H1 (cell line): ENCODE results near the gene STARD13. TPM values are rescaled to one million over a fixed set of nuclear protein-coding genes. Genes with fewer than 3 reads are reported as not detected.

ENCODE experiments used
- CTCF ChIA-PET: fragments of 300-600 bp; sonication (Branson Sonifier 250); formaldehyde crosslinking; loops from one replicate; lab custom pipeline; 2021; ENCODE audit not compliant: partially characterized antibody; lab: Charles Lee
- POLR2A ChIA-PET: fragments of 300-600 bp; sonication (Branson Sonifier 250); formaldehyde crosslinking; loops from one replicate; lab custom pipeline; 2021; ENCODE audit warnings: inconsistent platforms; ENCODE audit not compliant: partially characterized antibody; lab: Charles Lee
- DNase-seq, 2 experiments: peaks; one replicate each; pipeline versions ENCODE4 v3.0.0 to v3.0.0-alpha.2; 2010 to 2022; ENCODE audit warnings: low spot score in 2 of 2, low read depth in 1 of 2, mixed read lengths in 1 of 2
- FAIRE-seq: peaks from 2 replicates; lab custom pipeline; 2011; peaks lifted over from hg19 to GRCh38; lab: Jason Lieb, UNC
- H2AFZ ChIP-seq: 2 replicates; pipeline ENCODE4 v1.8.1; 2012; ENCODE audit warnings: low read length, inconsistent platforms
- H2AK5ac ChIP-seq: 2 replicates; pipeline ENCODE4 v1.6.1; 2013; ENCODE audit warnings: low read depth, low read length
- H2BK120ac ChIP-seq: replicated peaks from 2 replicates; pipeline ENCODE3; 2013; ENCODE audit warnings: low read depth, low read length, inconsistent platforms
- H2BK12ac ChIP-seq: 2 replicates; pipeline ENCODE4 v1.6.1; 2013; ENCODE audit warnings: low read depth, low read length
- H2BK15ac ChIP-seq: 2 replicates; pipeline ENCODE4 v1.6.1; 2013; ENCODE audit warnings: low read length
- H2BK20ac ChIP-seq: 2 replicates; pipeline ENCODE4 v1.6.1; 2013; ENCODE audit warnings: low read length
- H2BK5ac ChIP-seq: 2 replicates; pipeline ENCODE4 v1.6.1; 2013; ENCODE audit warnings: low read depth, low read length
- H3K14ac ChIP-seq: 2 replicates; pipeline ENCODE4 v1.6.1; 2013; ENCODE audit warnings: inconsistent platforms; ENCODE audit not compliant: insufficient read length
- H3K18ac ChIP-seq: 2 replicates; pipeline ENCODE4 v1.6.1; 2013; ENCODE audit warnings: low read length; ENCODE audit errors: extremely low read depth
- H3K23ac ChIP-seq: 2 replicates; pipeline ENCODE4 v1.6.1; 2013; ENCODE audit warnings: inconsistent platforms; ENCODE audit not compliant: insufficient read length
- H3K23me2 ChIP-seq: 2 replicates; pipeline ENCODE4 v1.6.1; 2013; ENCODE audit warnings: low read depth, low read length
- H3K27ac ChIP-seq: 2 replicates; pipeline ENCODE4 v1.6.1; 2011; ENCODE audit warnings: low read depth, low read length, inconsistent platforms
- H3K27me3 ChIP-seq, 4 experiments: replicated peaks in 1 of 4; 1 replicate in 1 of 4; 2 replicates in 3 of 4; pipeline versions ENCODE4 v1.6.1 to v1.8.1; 2011 to 2013; ENCODE audit warnings: low read length in 3 of 4, mild to moderate bottlenecking in 3 of 4, inconsistent platforms in 2 of 4, mixed read lengths in 2 of 4, moderate library complexity in 1 of 4; ENCODE audit not compliant: control insufficient read depth in 3 of 4, insufficient read depth in 3 of 4; ENCODE audit errors: extremely low read depth in 1 of 4
- H3K36me3 ChIP-seq, 4 experiments: 2 replicates each; pipeline versions ENCODE4 v1.6.1 to v1.8.1; 2011 to 2013; ENCODE audit warnings: mild to moderate bottlenecking in 4 of 4, low read length in 3 of 4, moderate library complexity in 2 of 4, control low read depth in 1 of 4, inconsistent platforms in 1 of 4; ENCODE audit not compliant: insufficient read depth in 4 of 4, control insufficient read depth in 2 of 4
- H3K4ac ChIP-seq: replicated peaks from 2 replicates; pipeline ENCODE3; 2013; ENCODE audit warnings: low read length, low read depth, mixed read lengths, inconsistent platforms; ENCODE audit not compliant: insufficient read length
- H3K4me1 ChIP-seq, 4 experiments: replicated peaks in 1 of 4; 1 replicate in 1 of 4; 2 replicates in 3 of 4; pipeline versions ENCODE4 v1.6.1 to v1.8.1; 2011 to 2013; ENCODE audit warnings: low read length in 3 of 4, inconsistent platforms in 2 of 4, mixed read lengths in 1 of 4; ENCODE audit not compliant: insufficient read depth in 4 of 4, control insufficient read depth in 3 of 4
- H3K4me2 ChIP-seq, 2 experiments: 2 replicates each; pipeline versions ENCODE4 v1.6.1 to v1.8.1; 2011 to 2013; ENCODE audit warnings: low read depth in 2 of 2, low read length in 2 of 2, control low read depth in 1 of 2, inconsistent platforms in 1 of 2, mild to moderate bottlenecking in 1 of 2; ENCODE audit not compliant: insufficient read depth in 1 of 2
- H3K4me3 ChIP-seq, 4 experiments: fragments of 200-600, 300-600 bp in 1 of 4; sonication (generic), shearing (Covaris generic), sonication (Bioruptor Twin) in 1 of 4; 2 replicates each; pipeline versions ENCODE4 v1.5.1 to v1.8.1; 2011 to 2016; ENCODE audit warnings: low read length in 4 of 4, low read depth in 3 of 4, control low read depth in 2 of 4, inconsistent platforms in 2 of 4, mild to moderate bottlenecking in 2 of 4, mixed read lengths in 1 of 4, moderate library complexity in 1 of 4; ENCODE audit not compliant: insufficient read depth in 2 of 4; ENCODE audit errors: extremely low read depth in 1 of 4
- H3K56ac ChIP-seq: replicated peaks from 2 replicates; pipeline ENCODE3; 2013; ENCODE audit warnings: low read depth, mild to moderate bottlenecking, mixed read lengths, low read length, inconsistent platforms; ENCODE audit not compliant: insufficient read length
- H3K79me1 ChIP-seq: 2 replicates; pipeline ENCODE4 v1.6.1; 2013; ENCODE audit warnings: low read depth, low read length, control low read depth
- H3K79me2 ChIP-seq, 2 experiments: 2 replicates each; pipeline versions ENCODE4 v1.6.1 to v1.8.1; 2012 to 2013; ENCODE audit warnings: low read length in 2 of 2, mild to moderate bottlenecking in 2 of 2, inconsistent platforms in 1 of 2; ENCODE audit not compliant: insufficient read depth in 2 of 2, control insufficient read depth in 1 of 2
- H3K9ac ChIP-seq, 4 experiments: replicated peaks in 1 of 4; 1 replicate in 1 of 4; 2 replicates in 3 of 4; pipeline versions ENCODE4 v1.6.1 to v1.8.1; 2011 to 2013; ENCODE audit warnings: low read depth in 3 of 4, low read length in 3 of 4, control low read depth in 2 of 4, mild to moderate bottlenecking in 2 of 4, moderate library complexity in 2 of 4, inconsistent platforms in 1 of 4; ENCODE audit errors: extremely low read depth in 1 of 4
- H3K9me3 ChIP-seq, 2 experiments: 2 replicates each; pipeline versions ENCODE4 v1.6.1 to v1.8.1; 2012 to 2013; ENCODE audit warnings: mild to moderate bottlenecking in 2 of 2, moderate library complexity in 2 of 2, control low read depth in 1 of 2, inconsistent platforms in 1 of 2, low read depth in 1 of 2, low read length in 1 of 2, mixed read lengths in 1 of 2; ENCODE audit not compliant: insufficient read depth in 2 of 2
- H4K20me1 ChIP-seq, 2 experiments: replicated peaks in 1 of 2; 2 replicates each; pipeline versions ENCODE3 to v1.8.1; 2011 to 2013; ENCODE audit warnings: inconsistent platforms in 2 of 2, low read length in 2 of 2, mild to moderate bottlenecking in 1 of 2; ENCODE audit not compliant: insufficient read depth in 2 of 2, control insufficient read depth in 1 of 2
- H4K5ac ChIP-seq: 2 replicates; pipeline ENCODE4 v1.6.1; 2013; ENCODE audit warnings: low read length, low read depth, mixed read lengths, inconsistent platforms; ENCODE audit not compliant: insufficient read length
- H4K8ac ChIP-seq: 2 replicates; pipeline ENCODE4 v1.8.0; 2013; ENCODE audit warnings: mild to moderate bottlenecking, moderate library complexity, low read length, inconsistent platforms; ENCODE audit not compliant: insufficient read depth; ENCODE audit errors: extremely low read depth
- H4K91ac ChIP-seq: replicated peaks from 2 replicates; pipeline ENCODE3; 2013; ENCODE audit warnings: low read length, mixed read lengths, inconsistent platforms; ENCODE audit not compliant: insufficient read length
- EZH2 ChIP-seq: fragments of 200-600 bp; sonication (generic); IDR thresholded peaks from 2 replicates; pipeline ENCODE4 v1.7.1; 2012; ENCODE audit warnings: low read depth, mild to moderate bottlenecking, moderate library complexity, low read length, inconsistent platforms; ENCODE audit not compliant: severe bottlenecking
- HDAC2 ChIP-seq, 2 experiments: fragments of 300-600 bp in 1 of 2; sonication (generic) in 1 of 2; IDR thresholded peaks; 2 replicates each; pipeline ENCODE4 v1.6.1; 2011 to 2012; ENCODE audit warnings: low read depth in 2 of 2, low read length in 2 of 2, mild to moderate bottlenecking in 2 of 2, moderate library complexity in 2 of 2, borderline replicate concordance in 1 of 2, inconsistent platforms in 1 of 2
- RAD21 ChIP-seq, 2 experiments: IDR thresholded peaks in 1 of 2; conservative IDR thresholded peaks in 1 of 2; 2 replicates each; pipeline ENCODE4 v1.6.1; 2011; ENCODE audit warnings: low read depth in 2 of 2, low read length in 2 of 2, improper control_type of control experiment in 1 of 2, inconsistent platforms in 1 of 2, mild to moderate bottlenecking in 1 of 2, moderate library complexity in 1 of 2
- RFX5 ChIP-seq: IDR thresholded peaks from 2 replicates; pipeline ENCODE4 v1.6.1; 2011; ENCODE audit warnings: low read depth, low read length, improper control_type of control experiment, borderline replicate concordance
- RNF2 ChIP-seq: fragments of 200-900, 300-1000 bp; sonication (generic); IDR thresholded peaks from 2 replicates; pipeline ENCODE4 v1.7.1; 2016; ENCODE audit warnings: borderline replicate concordance, low read depth, mild to moderate bottlenecking, antibody characterized with exemption, low read length; ENCODE audit not compliant: poor library complexity, severe bottlenecking; ENCODE audit errors: missing control alignments
- SAP30 ChIP-seq: fragments of 300-600 bp; sonication (generic); IDR thresholded peaks from 2 replicates; pipeline ENCODE4 v1.7.1; 2012; ENCODE audit warnings: low read length, moderate library complexity, mild to moderate bottlenecking, inconsistent platforms; ENCODE audit not compliant: insufficient read depth, insufficient replicate concordance
- SUZ12 ChIP-seq: fragments of 200-600 bp; sonication (generic); IDR thresholded peaks from 2 replicates; pipeline ENCODE4 v1.6.1; 2012; ENCODE audit warnings: mild to moderate bottlenecking, inconsistent platforms, low read length, moderate library complexity, mixed read lengths
- TAF7 ChIP-seq: optimal IDR thresholded peaks from 2 replicates; pipeline ENCODE3; 2011; ENCODE audit warnings: low read depth, mild to moderate bottlenecking, inconsistent platforms, low read length, moderate library complexity, borderline replicate concordance
- TBP ChIP-seq: IDR thresholded peaks from 2 replicates; pipeline ENCODE4 v1.6.1; 2011; ENCODE audit warnings: low read depth, low read length, improper control_type of control experiment
- TCF12 ChIP-seq: IDR thresholded peaks from 2 replicates; pipeline ENCODE4 v1.6.1; 2011; ENCODE audit warnings: low read depth, mild to moderate bottlenecking, low read length
- WGBS, 2 experiments: shearing (Covaris generic) in 1 of 2; methylation state at CpG; one replicate each; pipeline versions ENCODE4 v1.1.6 to v1.1.7; 2013 to 2015; ENCODE audit warnings: low lambda C conversion rate in 2 of 2, mixed read lengths in 2 of 2, inconsistent platforms in 1 of 2, low coverage in 1 of 2, missing lambda C conversion rate in 1 of 2; ENCODE audit not compliant: insufficient replicate concordance in 2 of 2, insufficient coverage in 1 of 2, insufficient read length in 1 of 2; ENCODE audit errors: extremely low coverage in 1 of 2, missing lambda C conversion rate in 1 of 2; 5-methylcytosine and 5-hydroxymethylcytosine counted together
- polyA plus RNA-seq, 7 experiments: library from polyadenylated mRNA; depleted of rRNA in 3 of 7; stranded (reverse) in 5 of 7; unstranded in 2 of 7; fragments of >200 nt in 5 of 7; fragments of 200-250 nt in 2 of 7; gene quantifications; 1 replicate in 5 of 7; 2 replicates in 1 of 7; 4 replicates in 1 of 7; pipeline versions ENCODE4 v1.2.1 to v1.2.3, GENCODE V29; 2011 to 2013; ENCODE audit warnings: missing spikeins in 2 of 7, mixed read lengths in 2 of 7
- total RNA-seq: library from RNA; stranded (reverse); fragmentation: NEBNext Ultra II Directional; extraction: Animal tissue kit (Norgen Biotek cat#: 25700); gene quantifications from 2 replicates; pipeline ENCODE4 v1.2.1, GENCODE V29; 2021

The STARD13 gene
- total and polyA plus RNA-seq, 2 of the 8 experiments (the other 6 are each of a cell fraction or from before 2014, with no cell fraction given), result 0.82 to 2.9 TPM

- no peaks in the 10 kb centered on the region for H3K36me3 ChIP-seq
- no peaks in the 10 kb centered on the region for H3K79me1 ChIP-seq
- H3K4ac ChIP-seq, result no peak overlapping the region
- H2BK5ac ChIP-seq, result no peak overlapping the region
- no peak overlapping the region for H3K18ac ChIP-seq
- H3K79me2 ChIP-seq, result no peaks in the 10 kb centered on the region
- no peak overlapping the region for H2BK20ac ChIP-seq
- no peak overlapping the region for H2BK15ac ChIP-seq
- H2AK5ac ChIP-seq, result no peak overlapping the region
- ChIA-PET POLR2A (no interaction called here), CTCF (interaction anchor here (0.9 kb wide), 1 partner anchor 41 kb away, joined by 3 read pairs; no protein-coding TSS in a partner anchor)
- no peak overlapping the region for H3K14ac ChIP-seq
- no peak overlapping the region for H2BK12ac ChIP-seq
- H3K56ac ChIP-seq, result no peak overlapping the region
- H2BK120ac ChIP-seq, result no peak overlapping the region
- no peaks in the 10 kb centered on the region for H3K27me3 ChIP-seq
- no peaks in the 10 kb centered on the region for H4K20me1 ChIP-seq
- no peak overlapping the region for H4K5ac ChIP-seq
- H3K23ac ChIP-seq, result no peak overlapping the region
- no peak overlapping the region for H3K9ac ChIP-seq
- FAIRE-seq, result no peak
- no peaks in the 10 kb centered on the region for H3K23me2 ChIP-seq
- DNase-seq, result no peak
- no peak overlapping the region for H3K4me2 ChIP-seq
- 84% methylated on average over 5 of the region's 5 CpGs; no CpG with 5 or more reads in 1 of the 2 experiments for WGBS, 2 experiments
- H3K4me3 ChIP-seq, result no peak overlapping the region
- H3K9me3 ChIP-seq, result no peaks in the 10 kb centered on the region
- H3K4me1 ChIP-seq, result no peaks in the 10 kb centered on the region
- no peak overlapping the region for H3K27ac ChIP-seq
- no peak overlapping the region for H4K8ac ChIP-seq
- H4K91ac ChIP-seq, result no peak overlapping the region
- H2AFZ ChIP-seq, result no peak overlapping the region
- TF ChIP-seq HDAC2 (IDR thresholded peaks at IDR 0.05; ENCODE audit: borderline replicate concordance in 1 of 2, low read depth in 2 of 2, low read length in 2 of 2) (no peak), RAD21 (IDR thresholded peaks at IDR 0.05 in 1 of 2, conservative IDR thresholded peaks at IDR 0.05 in 1 of 2; ENCODE audit: low read depth in 2 of 2, low read length in 2 of 2) (no peak), RFX5 (no peak), TBP (no peak), TAF7 (no peak), SUZ12 (no peak), EZH2 (no peak), RNF2 (no peak), TCF12 (no peak), SAP30 (no peak)
These were observed 134.9 kb downstream of the STARD13 start for GRCh38 chr13:33150662-33151061.
